ENCODE measurements around the gene C1QL4.
A peak's percentile ranks its signal among the peaks of the same experiment; 100 is the strongest.

C1QL4 gene

DNA sequence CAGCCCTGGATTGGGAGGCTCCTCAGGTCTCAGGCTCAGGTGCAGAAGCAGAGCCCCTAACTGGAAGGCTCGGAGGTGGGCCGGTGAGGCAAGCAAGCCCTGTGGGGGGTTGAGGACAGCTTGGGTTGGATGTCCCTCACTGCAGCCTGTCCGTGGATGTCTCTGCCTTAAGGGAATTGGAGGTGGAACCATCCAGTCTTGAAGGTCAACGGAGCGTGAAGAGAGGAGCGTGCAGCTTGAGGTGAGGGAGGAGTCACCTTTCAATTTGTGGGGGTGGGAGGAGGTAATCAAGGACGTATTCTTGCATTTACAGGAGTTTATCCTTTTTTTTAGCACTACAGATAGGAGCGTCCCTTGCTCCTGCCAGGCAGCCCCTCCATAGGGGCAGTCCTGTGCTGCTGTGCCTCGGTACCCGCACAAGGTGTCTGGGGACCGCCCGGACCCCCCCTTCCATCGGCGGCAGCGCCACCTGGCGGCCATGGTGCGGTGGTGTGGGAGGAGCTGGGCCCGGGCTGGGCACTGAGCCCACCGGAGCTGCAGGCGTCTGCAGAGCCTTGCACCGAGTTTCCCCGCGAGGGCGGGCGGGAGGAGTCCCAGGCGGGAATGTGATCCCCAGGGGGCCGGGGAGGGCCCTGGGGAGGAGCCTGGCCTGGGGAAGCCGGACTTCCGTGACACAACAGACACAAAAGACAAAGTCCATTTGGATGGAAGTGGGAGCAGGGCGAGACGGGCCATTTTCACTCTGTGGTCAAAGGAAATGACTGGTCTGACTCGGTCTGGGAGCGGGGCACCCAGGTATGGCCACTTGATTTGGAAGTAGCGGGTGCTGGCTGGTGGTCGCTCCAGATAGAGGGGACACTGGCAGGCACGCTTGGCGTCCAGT lies 10.6 kb upstream of the C1QL4 start:
- DNase-seq (ENCODE audit: low spot score) = peak; percentile 95

DNA sequence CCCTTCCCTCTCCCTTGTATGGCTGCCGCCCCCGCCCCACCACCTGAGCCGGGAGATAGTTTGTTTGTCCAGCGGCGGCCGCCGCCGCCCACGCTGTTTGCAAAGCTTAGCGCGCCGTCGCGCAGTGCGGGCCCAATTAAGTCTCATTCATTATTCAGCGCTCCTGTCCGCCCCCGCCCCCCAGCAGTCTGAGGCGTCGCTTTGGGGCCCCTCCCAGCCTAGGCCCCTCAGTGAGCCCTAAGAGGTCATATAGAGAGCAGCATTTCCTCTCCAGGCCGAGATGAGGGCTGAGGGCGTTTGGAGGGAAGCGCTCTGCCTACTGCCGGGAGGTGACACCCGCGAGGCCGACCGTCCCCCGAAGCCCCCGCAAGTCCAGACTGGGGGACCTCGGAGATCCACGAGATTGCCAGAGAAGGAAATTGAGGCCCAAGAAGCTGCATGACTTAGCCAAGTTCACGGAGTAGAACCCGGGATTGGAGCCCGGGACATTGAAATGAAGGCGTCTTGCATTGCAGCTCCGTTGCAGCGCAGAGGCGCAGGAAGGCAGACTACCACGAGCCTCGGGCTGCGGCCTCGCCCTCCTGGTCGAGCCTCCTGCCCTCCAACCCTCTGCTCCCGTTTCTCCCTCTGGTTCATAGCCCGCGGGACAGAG lies 9.8 kb upstream of the C1QL4 start, which contains the start of gene DNAJC22:
TSS of gene DNAJC22 (plus strand) at position 230 of the 652 bp plus-strand sequence. CDS start 1,985 bp downstream, outside the sequence.
- peak; percentile 32 for DNase-seq (ENCODE audit: low spot score)

DNA sequence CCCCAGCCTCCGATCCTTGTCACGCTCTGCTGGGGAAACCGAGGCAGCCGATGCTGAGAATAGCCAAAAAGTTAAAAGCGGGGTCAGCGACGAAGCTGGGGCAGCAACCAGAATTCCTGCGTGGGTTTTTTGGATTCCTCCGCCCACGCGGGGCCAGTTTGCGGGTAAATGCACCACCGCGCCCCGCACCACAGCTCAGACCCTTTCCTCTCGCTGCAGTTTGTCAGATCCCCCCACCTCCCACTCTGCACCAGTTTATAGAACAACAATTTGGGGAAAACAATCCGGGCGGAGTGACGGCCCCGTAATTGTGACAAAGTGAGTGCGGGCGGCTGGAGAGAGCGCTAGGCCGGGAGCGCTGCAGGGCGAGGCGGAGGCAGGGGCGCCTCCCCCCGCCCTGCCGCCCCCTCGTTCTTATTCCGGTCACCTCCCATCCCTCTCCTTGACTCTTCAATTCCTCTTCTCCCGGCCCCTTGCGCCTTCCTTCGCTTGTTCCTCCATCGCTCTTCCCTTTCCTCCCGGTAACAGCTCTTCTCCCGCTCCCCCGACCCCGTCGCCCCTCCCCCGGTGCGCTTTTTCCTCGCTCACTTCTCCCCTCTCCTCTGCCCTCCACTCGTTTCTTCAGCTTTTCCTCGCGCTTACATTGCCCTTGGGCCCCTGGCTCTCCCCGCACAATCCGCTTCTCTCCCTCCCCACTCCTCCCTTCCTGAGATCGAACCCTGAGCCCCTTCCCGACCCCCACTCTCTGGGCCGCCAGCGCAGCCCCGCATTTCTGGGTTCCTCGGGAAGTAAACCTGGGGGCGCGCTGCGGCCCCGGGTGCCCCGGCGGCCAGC lies 9.1 kb upstream of the C1QL4 start:
- DNase-seq (ENCODE audit: low spot score) = peak; percentile 36

DNA sequence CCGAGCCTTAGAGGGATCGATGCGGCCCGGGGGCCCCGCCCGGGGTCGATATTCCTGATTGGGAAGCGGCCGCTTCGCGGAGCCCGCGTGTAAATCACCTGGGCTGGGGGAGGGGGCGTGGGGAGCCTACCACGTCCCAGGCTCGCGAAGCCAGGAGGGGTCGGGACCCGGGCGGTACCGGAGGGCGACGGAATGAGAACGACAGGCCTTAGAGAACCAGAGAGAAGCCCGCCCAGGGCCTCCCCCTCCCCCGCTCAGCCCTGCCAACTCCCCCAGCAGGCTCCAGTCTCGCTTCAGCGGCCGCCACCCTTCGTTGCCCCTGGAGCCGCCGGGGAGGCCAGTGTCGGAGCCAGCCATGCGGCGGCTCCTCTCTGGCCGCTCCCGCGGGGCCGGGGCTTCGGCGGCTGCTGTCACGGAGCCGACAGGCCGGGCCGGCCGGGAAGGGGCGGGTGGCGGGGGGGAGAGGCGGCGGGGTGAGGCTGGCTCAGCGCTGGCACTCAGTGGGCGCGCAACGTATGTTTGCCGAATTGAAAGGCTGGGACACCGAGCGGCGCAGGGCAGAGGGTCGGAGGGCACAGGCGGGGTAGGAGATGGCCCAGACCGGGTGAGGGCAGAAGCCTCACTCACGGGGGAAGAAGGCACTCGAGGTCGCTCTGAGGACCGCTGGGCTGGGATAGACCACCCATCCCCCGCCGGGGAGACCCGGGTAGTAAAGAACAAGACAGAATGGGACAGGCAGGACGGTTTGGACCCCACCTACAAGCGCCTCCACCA lies 8.2 kb upstream of the C1QL4 start:
- peak; percentile 50 for DNase-seq (ENCODE audit: low spot score)

DNA sequence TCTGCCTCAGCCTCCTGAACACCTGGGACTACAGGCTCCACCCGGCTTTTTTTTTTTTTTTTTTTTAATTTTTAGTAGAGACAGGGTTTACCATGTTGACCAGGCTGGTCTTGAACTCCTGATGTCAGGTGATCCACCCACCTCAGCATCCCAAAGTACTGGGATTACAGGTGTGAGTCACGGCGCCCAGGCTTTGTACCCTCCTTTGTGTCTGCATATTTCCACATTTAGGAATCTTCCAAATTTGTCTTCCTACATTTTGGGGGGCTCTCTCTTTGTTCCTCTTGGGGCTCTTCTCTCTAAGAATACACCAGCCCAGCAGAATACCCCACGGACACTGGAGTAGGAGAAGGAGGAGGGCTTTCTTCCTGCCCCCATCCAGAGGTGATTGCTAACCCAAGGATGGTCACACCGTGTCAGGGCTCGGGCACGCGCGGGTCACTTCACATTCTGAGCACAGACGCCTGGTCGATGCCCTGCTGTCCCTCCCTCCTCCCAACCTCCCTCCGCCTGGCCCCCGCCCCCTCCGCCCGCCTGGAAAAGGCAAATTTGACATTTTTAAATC lies 7.6 kb upstream of the C1QL4 start:
- no peak for DNase-seq (ENCODE audit: low spot score)

DNA sequence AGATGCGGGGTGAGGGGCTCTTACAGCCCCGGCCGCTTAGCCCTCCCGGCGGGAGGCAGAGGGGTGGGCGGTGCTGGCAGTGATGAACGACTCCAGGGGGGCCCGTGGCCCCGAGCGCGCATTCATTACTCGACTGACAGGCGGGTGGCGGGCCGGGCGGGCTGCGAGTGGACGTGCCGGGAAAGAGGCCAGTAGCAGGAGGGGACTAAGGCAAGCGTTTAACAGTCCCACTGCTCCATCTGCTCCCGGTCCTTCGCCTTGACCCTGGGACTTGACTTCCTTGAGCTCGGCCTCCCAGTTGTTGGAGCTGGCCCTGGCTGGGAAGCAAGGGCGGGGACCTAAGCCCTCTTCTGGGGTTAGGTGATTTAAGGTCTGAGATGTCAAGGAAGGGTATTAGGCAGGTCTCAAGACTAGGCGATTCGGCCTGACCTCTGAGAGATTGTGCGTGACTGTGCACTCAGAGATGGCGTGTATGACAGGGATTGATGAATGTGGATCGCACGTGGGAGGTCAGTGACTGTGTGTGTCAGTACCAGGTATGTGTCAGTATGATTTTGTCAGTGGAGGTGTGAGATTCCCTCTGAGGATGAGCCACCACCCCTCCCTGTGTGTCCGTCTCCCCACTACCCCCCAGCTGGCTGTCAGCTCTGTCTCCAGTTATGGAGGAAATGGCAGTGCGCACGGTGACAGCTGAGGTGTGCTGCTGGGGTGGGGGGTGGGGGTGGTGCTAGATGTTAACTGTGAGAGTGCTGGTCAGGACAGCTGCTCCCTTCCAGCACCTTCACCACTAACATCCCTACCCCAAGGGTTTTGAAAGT lies 6.1 kb upstream of the C1QL4 start:
- DNase-seq (ENCODE audit: low spot score) = no peak

DNA sequence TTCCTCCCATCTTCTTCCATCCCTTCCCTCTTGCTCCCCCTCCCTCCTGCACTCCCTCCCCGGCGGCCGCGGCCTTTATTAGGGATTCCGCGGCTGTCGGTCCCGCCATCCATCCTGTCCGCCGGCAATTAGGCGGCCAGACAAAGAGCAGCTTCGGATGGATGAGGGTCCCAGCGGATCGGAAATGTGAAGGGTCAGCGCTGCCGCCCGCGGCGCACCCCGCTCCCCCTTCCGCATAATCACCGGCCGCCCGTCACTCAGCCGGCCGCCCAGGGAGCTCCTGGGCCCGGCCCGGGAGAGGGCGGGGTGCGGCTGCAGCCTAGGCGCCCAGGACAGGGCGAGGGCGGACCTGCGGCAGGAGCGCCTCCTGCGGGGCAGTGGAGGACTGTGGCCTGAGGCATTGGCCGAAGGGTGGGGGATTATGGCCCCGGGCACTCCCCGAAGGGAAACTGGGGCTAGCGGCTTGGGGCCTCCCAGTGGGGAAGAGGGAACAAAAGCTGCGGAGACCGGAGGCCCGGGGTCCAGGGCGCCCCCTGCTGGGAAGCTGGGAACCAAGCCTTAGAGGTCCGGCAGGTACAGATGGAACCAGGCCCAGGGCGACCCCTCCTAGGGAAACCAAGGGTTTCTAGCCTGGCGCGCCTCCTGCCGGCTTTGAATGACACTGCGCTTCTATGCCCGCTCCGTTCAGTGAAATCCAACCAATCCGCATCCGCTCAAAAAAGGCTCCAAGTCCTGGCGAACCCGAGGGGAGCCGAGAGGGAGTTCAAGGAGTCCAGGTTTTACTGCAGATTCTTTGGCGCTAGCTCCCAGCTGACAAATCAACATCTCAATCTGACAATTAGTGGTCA lies 5.3 kb upstream of the C1QL4 start:
- peak; percentile 76 for DNase-seq (ENCODE audit: low spot score)

DNA sequence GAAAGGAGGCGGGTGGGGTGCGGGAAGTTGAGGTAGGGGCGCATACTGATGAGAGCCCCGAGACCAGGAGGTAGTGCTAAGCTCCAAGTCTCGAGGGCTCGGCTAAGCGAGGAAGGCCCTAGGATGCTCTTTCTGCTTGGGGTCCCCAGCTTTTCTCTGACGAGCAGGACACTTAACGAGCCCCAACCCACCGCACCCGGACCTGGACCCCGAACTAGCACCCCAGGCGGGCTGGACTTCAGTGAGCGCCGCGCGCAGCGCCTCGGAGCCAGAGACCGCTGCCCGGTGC lies 4.7 kb upstream of the C1QL4 start:
- DNase-seq (ENCODE audit: low spot score) = no peak

DNA sequence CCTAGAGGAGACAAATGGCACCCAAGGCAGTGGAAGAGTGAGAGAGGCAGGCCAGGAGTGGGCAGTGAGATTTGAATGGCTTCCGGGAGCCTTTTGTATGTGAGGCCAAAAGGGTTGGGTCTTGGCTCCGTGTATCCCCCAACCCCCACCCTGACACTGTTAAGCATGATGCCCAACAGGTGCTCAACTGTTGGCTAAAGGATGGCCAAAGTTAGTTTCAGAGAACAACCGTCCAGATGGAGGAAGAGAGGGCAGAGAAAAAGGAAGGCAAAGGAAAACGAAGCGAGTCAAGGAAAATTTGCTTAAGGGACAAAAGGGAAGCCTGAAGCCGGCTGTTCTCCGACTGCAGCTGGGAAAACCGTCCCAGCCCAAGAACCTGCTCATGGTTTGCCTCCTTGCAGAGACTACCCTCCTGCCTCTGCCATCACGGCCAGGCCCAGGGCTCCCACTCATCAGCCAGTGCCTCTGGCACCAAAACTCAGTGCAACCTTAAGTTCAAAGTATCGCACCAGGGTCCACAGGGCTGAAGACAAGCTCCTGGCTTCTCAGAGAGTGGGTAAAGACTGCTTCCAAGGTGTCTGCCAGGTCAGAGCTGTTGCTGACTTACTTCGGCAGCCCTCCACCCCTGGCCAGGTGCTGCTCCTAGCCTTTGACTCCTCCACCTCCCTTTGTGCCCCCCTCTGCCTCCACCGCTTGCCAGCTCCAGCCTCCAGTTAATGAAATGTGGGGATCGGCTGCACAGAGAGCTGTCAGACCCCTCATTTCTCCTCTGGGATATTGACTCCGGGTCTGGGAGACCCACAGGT lies 4.2 kb upstream of the C1QL4 start:
- no peak for DNase-seq (ENCODE audit: low spot score)

DNA sequence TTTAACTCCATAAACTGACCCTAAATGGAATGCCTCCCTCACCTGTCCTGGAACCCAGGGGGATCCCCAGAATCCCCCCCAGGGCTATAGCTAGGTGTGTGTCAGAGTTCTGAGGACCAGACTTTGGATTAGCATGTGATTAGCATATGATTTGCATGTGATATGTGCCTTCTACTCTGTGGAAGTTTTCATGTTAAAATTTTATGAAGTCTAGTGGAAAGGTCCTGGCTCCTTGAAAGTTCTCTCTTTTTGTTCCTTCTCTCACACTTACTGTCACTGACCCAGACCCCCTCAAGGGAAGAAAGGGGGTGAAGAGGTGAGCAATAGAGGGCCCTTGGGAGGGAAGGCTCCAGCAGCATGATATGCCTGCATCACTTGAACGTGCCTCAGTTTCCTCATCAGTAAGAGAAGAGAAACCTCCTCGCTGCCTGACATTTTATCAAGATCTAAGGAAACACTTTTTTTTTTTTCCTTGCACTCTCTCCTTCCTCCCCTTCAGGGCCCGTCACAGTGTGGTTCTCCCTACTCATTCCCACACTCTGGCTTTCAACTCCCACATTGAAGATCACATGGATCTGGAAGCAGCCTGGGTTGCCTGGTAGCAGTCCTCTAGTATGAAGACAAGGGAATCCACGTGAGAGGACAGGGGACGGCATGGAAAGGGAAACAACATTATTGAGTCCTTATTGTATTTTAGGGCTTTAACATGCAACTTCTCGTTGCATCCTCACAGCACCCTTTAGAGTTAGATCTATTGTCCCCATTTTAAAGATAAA lies 3.3 kb upstream of the C1QL4 start:
- DNase-seq (ENCODE audit: low spot score) = no peak

DNA sequence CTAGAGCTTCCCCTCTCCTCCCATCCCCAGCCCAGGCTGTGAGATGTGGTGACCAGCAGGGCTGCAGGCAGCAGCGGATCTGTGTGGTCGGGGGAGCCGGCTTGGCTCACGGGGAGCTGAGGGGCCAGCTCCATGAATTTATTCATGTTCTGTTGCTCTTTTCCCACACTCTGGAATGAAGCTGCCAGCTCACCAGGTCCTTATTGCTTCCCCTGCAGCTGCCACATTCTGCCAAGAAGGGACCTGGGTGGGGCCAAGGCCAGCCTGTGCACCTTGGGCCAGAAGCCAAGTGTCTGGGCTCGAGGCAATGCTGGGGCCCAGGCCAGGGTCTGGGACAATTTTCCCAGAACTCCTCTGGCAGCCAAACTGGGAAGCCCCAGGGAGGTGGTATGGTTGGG lies 2.5 kb upstream of the C1QL4 start:
- DNase-seq (ENCODE audit: low spot score) = no peak

DNA sequence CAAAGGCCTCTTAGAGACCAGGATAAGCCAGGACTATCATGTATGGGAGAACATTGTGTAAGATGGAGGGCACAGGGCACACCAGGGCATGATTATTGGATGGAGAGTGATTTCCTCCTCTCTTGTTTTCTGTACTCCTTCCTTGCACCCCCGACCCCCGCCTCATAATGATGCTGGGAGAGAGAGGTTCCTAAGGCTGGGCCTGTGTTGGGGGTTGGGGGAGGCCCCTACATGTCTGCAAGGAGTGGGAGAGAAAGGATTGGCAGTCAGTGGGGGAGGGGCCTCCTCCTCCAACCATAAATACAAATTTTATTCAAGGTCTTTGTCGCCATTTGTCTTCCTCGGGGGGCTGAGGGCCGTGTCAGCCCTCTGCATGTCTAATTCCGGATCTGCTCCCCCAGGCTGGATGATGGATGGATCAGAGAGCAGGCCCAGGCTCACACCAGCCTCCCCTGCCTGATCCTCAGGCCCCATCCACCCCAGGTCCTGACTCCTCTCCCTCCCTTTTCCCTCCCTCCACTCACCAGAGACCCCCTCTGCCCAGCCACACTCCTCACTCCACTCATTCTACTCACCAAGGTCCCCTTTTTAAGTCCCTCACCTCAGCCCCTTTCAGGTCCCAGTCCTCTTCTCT lies 2.0 kb upstream of the C1QL4 start:
- no peak for DNase-seq (ENCODE audit: low spot score)

DNA sequence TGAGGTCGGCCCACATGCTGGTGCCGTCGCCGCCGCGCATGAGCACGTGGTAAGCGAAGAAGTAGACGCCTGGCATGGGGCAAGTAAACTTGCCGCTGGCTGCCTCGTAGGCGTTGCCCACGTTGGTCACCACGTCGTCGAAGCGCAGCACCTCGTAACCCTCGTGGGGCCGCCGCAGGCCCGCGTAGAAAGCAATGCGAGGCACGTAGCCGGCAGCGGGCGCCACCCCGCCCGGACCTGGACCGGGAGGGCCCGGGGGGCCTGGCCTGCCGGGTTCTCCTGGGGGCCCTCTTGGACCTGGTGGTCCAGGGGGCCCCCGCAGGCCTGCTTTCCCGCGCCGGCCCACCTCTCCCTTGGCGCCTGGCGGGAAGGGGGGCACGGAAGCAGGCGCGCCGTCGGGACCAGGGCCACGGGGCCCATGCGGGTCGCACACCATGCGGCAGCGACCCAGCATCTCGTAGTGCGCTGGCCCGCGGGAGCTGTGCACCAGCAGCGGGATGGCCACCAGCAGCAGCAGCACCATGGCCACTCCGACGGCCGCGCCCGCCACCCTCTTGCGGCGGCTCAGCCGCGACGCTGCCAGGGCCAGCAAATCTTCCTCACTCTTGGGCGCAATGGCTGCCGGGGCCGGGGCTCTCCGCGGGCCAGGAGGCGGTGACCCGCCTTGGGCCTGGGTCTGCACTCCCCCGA lies 888 bp downstream of the C1QL4 start:
- DNase-seq (ENCODE audit: low spot score) = no peak

DNA sequence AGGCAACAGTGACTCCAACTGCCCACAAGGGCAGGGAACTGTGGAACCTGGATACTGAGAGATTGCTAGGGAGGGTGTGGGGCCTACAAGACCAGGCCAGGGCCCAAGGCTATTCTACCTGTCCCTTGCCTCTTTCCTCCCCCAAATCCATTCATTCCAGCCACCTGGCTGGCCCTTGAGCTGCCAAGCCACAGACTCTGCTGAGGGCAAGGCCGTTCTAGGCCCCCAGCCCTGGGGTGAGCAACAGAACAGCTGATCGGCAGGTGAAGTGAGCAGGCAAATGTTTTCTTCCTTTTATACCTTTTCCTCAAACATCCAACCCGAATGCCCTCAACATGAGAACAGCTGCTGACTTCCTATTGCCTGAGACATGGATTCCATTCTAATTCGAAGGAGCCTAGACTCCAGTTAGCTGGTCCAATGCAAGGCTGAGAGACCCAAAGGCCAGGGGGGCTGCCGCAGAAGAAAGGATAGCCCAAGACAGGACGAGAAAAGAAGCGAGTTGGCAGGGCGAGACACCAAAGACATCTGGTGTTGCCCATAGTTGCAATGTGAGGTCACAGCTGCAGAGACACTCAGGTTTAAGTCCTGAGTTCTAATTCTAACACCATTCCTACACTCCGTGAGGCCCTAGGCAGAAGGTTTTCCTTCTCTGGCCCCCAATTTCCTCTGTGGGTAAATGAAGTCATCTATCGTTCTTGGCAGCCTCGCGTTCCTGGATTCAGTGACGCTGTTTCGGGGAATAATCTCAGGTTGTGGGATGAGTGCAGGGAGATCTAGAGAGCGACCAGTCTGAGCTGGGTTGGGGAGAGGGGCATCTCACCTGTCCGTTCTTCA lies 1.7 kb downstream of the C1QL4 start:
- DNase-seq (ENCODE audit: low spot score) = no peak

DNA sequence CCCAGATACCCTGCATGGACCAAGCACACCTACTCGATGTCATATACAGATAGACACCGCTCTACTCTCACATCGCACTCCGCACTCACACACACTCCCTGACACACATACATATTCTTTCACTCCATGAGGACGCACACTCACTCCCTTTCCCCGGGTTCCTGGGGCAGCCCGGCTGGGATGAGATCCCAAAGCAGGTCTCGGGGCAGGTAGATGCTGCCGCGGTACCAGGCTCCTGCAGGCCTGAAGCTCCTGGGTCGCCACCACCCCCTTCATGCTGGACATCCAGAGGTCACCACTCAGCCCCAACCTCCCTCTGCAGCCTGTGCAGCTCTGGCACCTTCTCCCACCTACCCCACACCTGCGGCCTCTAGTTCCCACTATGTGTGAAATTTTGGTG lies 2.3 kb downstream of the C1QL4 start:
- DNase-seq (ENCODE audit: low spot score) = no peak

DNA sequence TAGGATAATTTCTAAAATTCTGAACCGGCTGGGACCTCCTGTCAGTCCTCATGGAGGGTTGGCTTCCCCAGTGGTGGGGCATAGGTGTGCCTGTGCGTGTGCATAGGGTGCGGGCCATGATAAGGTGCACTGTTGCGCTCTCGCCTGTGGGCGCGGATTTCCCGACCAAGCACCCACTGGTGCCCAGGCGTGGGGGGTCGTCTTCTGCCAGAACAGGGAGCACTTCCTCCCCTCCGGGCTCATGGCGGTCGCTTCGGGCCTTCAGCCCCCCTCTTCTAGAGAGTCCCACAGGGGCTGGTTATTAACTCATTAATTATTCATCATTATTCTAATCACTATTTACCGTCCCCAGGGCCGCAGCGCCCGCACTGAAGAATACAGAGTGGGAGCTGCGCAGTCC lies 2.8 kb downstream of the C1QL4 start:
- no peak for DNase-seq (ENCODE audit: low spot score)

Measured in GM03348 (cell line).